HL-60 (cell line): ENCODE results near the gene ZNF287.

Experiments used
- GABPA ChIP-seq: IDR thresholded peaks from 2 replicates; pipeline ENCODE4 v1.6.1; 2012; ENCODE audit warnings: low read depth
- POLR2AphosphoS5 ChIP-seq: IDR thresholded peaks from 2 replicates; pipeline ENCODE4 v1.6.1; 2012; ENCODE audit warnings: low read depth
- SPI1 ChIP-seq: IDR thresholded peaks from 2 replicates; pipeline ENCODE4 v1.6.1; 2012; ENCODE audit warnings: low read depth, mild to moderate bottlenecking, borderline replicate concordance
- TF ChIP-seq, protein P1 (sequence below): IDR thresholded peaks from one replicate; pipeline ENCODE4 v1.5.1; 2011; ENCODE audit warnings: low read length, control low read depth, inconsistent platforms; ENCODE audit not compliant: insufficient read depth
- TF ChIP-seq, protein P2 (sequence below): IDR thresholded peaks from 2 replicates; pipeline ENCODE4 v1.6.1; 2012; ENCODE audit warnings: low read depth; ENCODE audit not compliant: insufficient replicate concordance

- TF ChIP-seq, protein P1, sequence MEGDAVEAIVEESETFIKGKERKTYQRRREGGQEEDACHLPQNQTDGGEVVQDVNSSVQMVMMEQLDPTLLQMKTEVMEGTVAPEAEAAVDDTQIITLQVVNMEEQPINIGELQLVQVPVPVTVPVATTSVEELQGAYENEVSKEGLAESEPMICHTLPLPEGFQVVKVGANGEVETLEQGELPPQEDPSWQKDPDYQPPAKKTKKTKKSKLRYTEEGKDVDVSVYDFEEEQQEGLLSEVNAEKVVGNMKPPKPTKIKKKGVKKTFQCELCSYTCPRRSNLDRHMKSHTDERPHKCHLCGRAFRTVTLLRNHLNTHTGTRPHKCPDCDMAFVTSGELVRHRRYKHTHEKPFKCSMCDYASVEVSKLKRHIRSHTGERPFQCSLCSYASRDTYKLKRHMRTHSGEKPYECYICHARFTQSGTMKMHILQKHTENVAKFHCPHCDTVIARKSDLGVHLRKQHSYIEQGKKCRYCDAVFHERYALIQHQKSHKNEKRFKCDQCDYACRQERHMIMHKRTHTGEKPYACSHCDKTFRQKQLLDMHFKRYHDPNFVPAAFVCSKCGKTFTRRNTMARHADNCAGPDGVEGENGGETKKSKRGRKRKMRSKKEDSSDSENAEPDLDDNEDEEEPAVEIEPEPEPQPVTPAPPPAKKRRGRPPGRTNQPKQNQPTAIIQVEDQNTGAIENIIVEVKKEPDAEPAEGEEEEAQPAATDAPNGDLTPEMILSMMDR, result no peak
- no peak for TF ChIP-seq POLR2AphosphoS5
- TF ChIP-seq, protein P2, sequence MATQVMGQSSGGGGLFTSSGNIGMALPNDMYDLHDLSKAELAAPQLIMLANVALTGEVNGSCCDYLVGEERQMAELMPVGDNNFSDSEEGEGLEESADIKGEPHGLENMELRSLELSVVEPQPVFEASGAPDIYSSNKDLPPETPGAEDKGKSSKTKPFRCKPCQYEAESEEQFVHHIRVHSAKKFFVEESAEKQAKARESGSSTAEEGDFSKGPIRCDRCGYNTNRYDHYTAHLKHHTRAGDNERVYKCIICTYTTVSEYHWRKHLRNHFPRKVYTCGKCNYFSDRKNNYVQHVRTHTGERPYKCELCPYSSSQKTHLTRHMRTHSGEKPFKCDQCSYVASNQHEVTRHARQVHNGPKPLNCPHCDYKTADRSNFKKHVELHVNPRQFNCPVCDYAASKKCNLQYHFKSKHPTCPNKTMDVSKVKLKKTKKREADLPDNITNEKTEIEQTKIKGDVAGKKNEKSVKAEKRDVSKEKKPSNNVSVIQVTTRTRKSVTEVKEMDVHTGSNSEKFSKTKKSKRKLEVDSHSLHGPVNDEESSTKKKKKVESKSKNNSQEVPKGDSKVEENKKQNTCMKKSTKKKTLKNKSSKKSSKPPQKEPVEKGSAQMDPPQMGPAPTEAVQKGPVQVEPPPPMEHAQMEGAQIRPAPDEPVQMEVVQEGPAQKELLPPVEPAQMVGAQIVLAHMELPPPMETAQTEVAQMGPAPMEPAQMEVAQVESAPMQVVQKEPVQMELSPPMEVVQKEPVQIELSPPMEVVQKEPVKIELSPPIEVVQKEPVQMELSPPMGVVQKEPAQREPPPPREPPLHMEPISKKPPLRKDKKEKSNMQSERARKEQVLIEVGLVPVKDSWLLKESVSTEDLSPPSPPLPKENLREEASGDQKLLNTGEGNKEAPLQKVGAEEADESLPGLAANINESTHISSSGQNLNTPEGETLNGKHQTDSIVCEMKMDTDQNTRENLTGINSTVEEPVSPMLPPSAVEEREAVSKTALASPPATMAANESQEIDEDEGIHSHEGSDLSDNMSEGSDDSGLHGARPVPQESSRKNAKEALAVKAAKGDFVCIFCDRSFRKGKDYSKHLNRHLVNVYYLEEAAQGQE, result no peak
- no peak for TF ChIP-seq GABPA
- TF ChIP-seq SPI1, result no peak
Measured at GRCh38 chr17:16527298-16527697, 41.7 kb downstream of the ZNF287 start.
